Measurements from ENCODE around the gene KIF1B. TPM values are rescaled to one million over a fixed set of nuclear protein-coding genes. Genes with fewer than 3 reads are reported as not detected.
"Not testable (repeated sequence)": the region's sequence is repeated elsewhere in the genome, so short reads cannot be mapped to it uniquely, and the experiment has no call there.

KIF1B gene
- total RNA-seq, 2 experiments from 2014 or later: 7.9 to 9.7 TPM

DNA sequence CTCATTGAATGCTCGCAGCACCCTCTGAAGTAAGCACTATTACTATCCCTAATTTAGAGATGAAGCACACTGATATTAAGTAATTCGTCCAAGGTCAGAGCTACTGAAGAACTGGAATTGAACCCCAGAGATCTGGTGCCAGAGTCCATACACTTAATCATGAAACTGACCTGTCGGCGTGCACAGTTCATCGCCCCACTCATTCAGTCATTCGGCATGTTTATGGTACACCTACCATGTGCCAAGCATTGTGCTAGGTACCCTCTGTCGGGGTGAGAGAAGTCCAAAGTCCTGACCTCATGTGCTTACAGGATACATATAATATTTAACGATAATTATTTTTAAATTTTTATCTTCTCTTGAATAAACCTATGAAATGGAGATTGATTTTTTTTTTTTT lies 214.3 kb downstream of the KIF1B start:
- H3K27ac ChIP-seq (ENCODE audit: low read depth in 1 of 2, low read length in 2 of 2): no peak overlapping the region
- H3K27me3 Mint-ChIP-seq: no peaks in the 10 kb centered on the region
- intact Hi-C loops (cut with DNase I, micrococcal nuclease): loop anchor here (5.0 kb wide), 2 partner anchors 642 to 932 kb away; no protein-coding TSS in a partner anchor
- ATAC-seq (ENCODE audit: poor library complexity): no peak
- no peak overlapping the region for H3K4me3 Mint-ChIP-seq
- no peak for DNase-seq
- H3K4me1 ChIP-seq (ENCODE audit: insufficient read depth, low read length): peaks cover 11% of the 10 kb centered on the region
- H3K9me3 ChIP-seq (ENCODE audit: control insufficient read depth in 1 of 2, insufficient read depth in 1 of 2, low read length in 2 of 2): no peaks in the 10 kb centered on the region
- TF ChIP-seq, protein P1, sequence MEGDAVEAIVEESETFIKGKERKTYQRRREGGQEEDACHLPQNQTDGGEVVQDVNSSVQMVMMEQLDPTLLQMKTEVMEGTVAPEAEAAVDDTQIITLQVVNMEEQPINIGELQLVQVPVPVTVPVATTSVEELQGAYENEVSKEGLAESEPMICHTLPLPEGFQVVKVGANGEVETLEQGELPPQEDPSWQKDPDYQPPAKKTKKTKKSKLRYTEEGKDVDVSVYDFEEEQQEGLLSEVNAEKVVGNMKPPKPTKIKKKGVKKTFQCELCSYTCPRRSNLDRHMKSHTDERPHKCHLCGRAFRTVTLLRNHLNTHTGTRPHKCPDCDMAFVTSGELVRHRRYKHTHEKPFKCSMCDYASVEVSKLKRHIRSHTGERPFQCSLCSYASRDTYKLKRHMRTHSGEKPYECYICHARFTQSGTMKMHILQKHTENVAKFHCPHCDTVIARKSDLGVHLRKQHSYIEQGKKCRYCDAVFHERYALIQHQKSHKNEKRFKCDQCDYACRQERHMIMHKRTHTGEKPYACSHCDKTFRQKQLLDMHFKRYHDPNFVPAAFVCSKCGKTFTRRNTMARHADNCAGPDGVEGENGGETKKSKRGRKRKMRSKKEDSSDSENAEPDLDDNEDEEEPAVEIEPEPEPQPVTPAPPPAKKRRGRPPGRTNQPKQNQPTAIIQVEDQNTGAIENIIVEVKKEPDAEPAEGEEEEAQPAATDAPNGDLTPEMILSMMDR (IDR thresholded peaks at IDR 0.05): no peak
- H3K36me3 ChIP-seq (ENCODE audit: insufficient read depth, low read length): peaks cover 6% of the 10 kb centered on the region
- no peaks in the 10 kb centered on the region for H3K9me3 Mint-ChIP-seq
- POLR2A ChIA-PET: no interaction called here
- peaks cover 13% of the 10 kb centered on the region for H3K36me3 Mint-ChIP-seq (ENCODE audit: low read depth)
- H3K4me1 Mint-ChIP-seq (ENCODE audit: low read depth): peaks cover 7% of the 10 kb centered on the region
- H3K27ac Mint-ChIP-seq: no peak overlapping the region
- no peak overlapping the region for H3K4me3 ChIP-seq (ENCODE audit: low read length)
- H3K27me3 ChIP-seq (ENCODE audit: control insufficient read depth in 1 of 2, insufficient read depth in 2 of 2, low read length in 2 of 2): no peaks in the 10 kb centered on the region
- CTCF ChIA-PET: no interaction called here

DNA sequence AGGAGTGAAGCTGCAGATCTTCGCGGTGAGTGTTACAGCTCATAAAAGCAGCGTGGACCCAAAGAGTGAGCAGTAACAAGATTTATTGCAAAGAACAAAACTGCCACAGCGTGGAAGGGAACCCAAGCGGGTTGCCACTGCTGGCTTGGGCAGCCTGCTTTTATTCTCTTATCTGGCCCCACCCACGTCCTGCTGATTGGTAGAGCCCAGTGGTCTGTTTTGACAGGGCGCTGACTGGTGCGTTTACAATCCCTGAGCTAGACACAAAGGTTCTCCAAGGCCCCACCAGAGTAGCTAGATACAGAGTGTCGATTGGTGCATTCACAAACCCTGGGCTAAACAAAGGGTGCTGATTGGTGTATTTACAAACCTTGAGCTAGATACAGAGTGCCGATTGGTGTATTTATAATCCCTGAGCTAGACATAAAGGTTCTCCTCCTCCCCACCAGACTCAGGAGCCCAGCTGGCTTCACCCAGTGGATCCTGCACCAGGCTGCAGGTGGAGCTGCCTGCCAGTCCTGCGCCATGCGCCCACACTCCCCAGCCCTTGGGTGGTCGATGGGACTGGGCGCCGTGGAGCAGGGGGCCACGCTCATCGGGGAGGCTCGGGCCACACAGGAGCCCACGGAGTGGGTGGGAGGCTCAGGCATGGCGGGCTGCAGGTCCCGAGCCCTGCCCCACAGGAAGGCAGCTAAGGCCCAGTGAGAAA lies 215.6 kb downstream of the KIF1B start:
- H3K9me3 Mint-ChIP-seq; DNase-seq; H3K27me3 ChIP-seq (ENCODE audit: control insufficient read depth in 1 of 2, insufficient read depth in 2 of 2, low read length in 2 of 2); H3K9me3 ChIP-seq (ENCODE audit: control insufficient read depth in 1 of 2, insufficient read depth in 1 of 2, low read length in 2 of 2); H3K27me3 Mint-ChIP-seq; H3K4me3 Mint-ChIP-seq; H3K36me3 ChIP-seq (ENCODE audit: insufficient read depth, low read length); CTCF ChIA-PET; POLR2A ChIA-PET; H3K27ac ChIP-seq (ENCODE audit: low read depth in 1 of 2, low read length in 2 of 2); H3K27ac Mint-ChIP-seq; H3K36me3 Mint-ChIP-seq (ENCODE audit: low read depth); ATAC-seq (ENCODE audit: poor library complexity); H3K4me3 ChIP-seq (ENCODE audit: low read length): not testable (repeated sequence)
- peaks cover 18% of the 10 kb centered on the region for H3K4me1 Mint-ChIP-seq (ENCODE audit: low read depth)
- intact Hi-C loops (cut with DNase I, micrococcal nuclease): loop anchor here (5.0 kb wide), 2 partner anchors 644 to 934 kb away; no protein-coding TSS in a partner anchor
- peaks cover 20% of the 10 kb centered on the region for H3K4me1 ChIP-seq (ENCODE audit: insufficient read depth, low read length)

DNA sequence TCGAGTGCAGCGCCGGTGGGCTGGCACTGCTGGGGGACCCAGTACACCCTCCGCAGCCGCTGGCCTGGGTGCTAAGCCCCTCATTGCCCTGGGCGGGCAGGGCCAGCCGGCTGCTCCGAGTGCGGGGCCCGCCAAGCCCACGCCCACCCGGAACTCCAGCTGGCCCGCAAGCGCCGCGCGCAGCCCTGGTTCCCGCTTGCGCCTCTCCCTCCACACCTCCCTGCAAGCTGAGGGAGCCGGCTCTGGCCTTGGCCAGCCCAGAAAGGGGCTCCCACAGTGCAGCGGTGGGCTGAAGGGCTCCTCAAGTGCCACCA lies 216.1 kb downstream of the KIF1B start:
- H3K9me3 Mint-ChIP-seq; H3K27me3 Mint-ChIP-seq; H3K36me3 ChIP-seq (ENCODE audit: insufficient read depth, low read length); H3K4me3 ChIP-seq (ENCODE audit: low read length); ATAC-seq (ENCODE audit: poor library complexity); H3K36me3 Mint-ChIP-seq (ENCODE audit: low read depth); H3K27me3 ChIP-seq (ENCODE audit: control insufficient read depth in 1 of 2, insufficient read depth in 2 of 2, low read length in 2 of 2); H3K27ac Mint-ChIP-seq; H3K27ac ChIP-seq (ENCODE audit: low read depth in 1 of 2, low read length in 2 of 2); DNase-seq; CTCF ChIA-PET; H3K9me3 ChIP-seq (ENCODE audit: control insufficient read depth in 1 of 2, insufficient read depth in 1 of 2, low read length in 2 of 2); POLR2A ChIA-PET; H3K4me3 Mint-ChIP-seq: not testable (repeated sequence)
- H3K4me1 ChIP-seq (ENCODE audit: insufficient read depth, low read length): peaks cover 25% of the 10 kb centered on the region
- H3K4me1 Mint-ChIP-seq (ENCODE audit: low read depth): peaks cover 23% of the 10 kb centered on the region
- intact Hi-C loops (cut with DNase I, micrococcal nuclease): loop anchor here (5.0 kb wide), 2 partner anchors 644 to 934 kb away; no protein-coding TSS in a partner anchor

DNA sequence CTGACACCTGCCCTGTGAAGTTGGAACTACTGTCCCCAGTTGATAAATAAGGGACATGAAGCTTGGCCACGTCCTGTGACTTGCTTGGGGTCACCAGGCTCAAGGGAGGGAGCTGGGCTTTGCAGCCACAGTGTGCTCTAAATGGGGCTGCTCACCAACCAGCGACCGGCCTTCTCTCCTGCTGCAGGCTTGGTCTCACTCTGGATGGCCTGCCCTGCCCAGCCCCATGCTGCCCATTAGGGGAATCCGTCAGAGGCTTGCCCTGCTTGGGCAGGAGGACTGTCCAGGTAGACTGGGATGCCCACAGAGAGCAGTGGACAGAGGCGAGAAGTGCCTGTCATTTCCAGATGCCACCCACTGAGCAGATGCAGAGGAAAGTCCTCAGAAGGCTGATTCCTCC lies 218.6 kb downstream of the KIF1B start:
- DNase-seq (peak in 1 of 14 experiments; percentile 34), ATAC-seq (ENCODE audit: poor library complexity) (no peak)
- H3K4me1 ChIP-seq (ENCODE audit: insufficient read depth, low read length): peaks cover 26% of the 10 kb centered on the region
- Mint-ChIP-seq H3K27ac (peak overlapping the region; percentile 92), H3K27me3 (no peaks in the 10 kb centered on the region), H3K4me3 (no peak overlapping the region), H3K9me3 (no peaks in the 10 kb centered on the region), H3K4me1 (ENCODE audit: low read depth) (peaks cover 23% of the 10 kb centered on the region), H3K36me3 (ENCODE audit: low read depth) (peaks cover 6% of the 10 kb centered on the region)
- TF ChIP-seq, protein P1 (IDR thresholded peaks at IDR 0.05): no peak
- POLR2A ChIA-PET: no interaction called here
- no peaks in the 10 kb centered on the region for H3K36me3 ChIP-seq (ENCODE audit: insufficient read depth, low read length)
- no peaks in the 10 kb centered on the region for H3K9me3 ChIP-seq (ENCODE audit: control insufficient read depth in 1 of 2, insufficient read depth in 1 of 2, low read length in 2 of 2)
- H3K27ac ChIP-seq (ENCODE audit: low read depth in 1 of 2, low read length in 2 of 2): no peak overlapping the region
- no peaks in the 10 kb centered on the region for H3K27me3 ChIP-seq (ENCODE audit: control insufficient read depth in 1 of 2, insufficient read depth in 2 of 2, low read length in 2 of 2)
- intact Hi-C loops (cut with DNase I, micrococcal nuclease): loop anchor here (1.0 to 5.0 kb wide), 8 partner anchors 52 to 937 kb away; partner anchors contain the start of genes KIF1B (in 2 of the 2), LZIC (in 1 of the 2) and NMNAT1 (in 1 of the 2)
- H3K4me3 ChIP-seq (ENCODE audit: low read length): no peak overlapping the region
- CTCF ChIA-PET: interaction anchor here (1.3 to 3.0 kb wide), 5 partner anchors 14 to 219 kb away, joined by 3 to 19 read pairs (median 7); partner anchors contain the start of genes KIF1B and PGD
